HG03558 (cell line): ENCODE measurements around the gene CRB1.

Source experiments
- ATAC-seq: cut with Tn5 transposase; IDR thresholded peaks from one replicate; pipeline ENCODE4 v1.9.1; 2021; ENCODE audit warnings: moderate number of reproducible peaks; ENCODE audit not compliant: unreplicated experiment; ENCODE audit errors: extremely low read depth

Gene CRB1

DNA sequence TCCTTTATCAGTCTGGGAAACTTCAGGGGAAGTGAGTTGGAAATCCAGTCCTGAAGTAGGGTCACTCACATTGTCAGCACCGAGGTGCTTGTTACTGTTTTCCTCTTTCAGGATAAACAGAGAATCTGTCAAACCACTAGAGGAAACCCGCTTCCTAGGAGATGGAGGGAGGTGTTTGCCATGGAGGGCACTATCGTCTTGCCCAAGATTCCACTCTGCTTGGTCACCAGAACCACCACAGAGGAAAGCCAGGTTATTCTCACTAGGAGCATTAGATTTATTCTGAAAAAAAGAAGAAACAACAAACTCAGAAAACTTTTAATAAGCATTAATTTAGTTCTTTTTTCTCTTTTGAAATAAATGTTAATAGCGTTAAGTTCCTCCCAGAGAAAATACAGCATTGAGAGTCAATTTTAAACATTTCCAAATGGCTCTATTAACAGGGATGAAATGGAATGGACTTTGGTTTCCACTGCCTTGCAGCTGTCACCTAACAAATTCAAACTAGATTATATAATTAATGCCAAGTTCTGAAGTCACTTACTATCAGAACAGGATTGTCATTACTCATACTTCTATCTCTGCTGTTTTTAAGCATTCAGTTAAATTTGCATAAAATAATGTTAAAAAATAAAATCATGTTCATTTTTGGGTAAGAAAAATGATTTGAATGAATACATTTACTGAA is 242.8 kb downstream of the CRB1 start:
- no peak for ATAC-seq

- no peak for ATAC-seq
Observed at GRCh38 chr1:197515421-197515820, 247.4 kb downstream of the CRB1 start.

- no peak for ATAC-seq
Observed at GRCh38 chr1:197519741-197520334, 251.8 kb downstream of the CRB1 start.

DNA sequence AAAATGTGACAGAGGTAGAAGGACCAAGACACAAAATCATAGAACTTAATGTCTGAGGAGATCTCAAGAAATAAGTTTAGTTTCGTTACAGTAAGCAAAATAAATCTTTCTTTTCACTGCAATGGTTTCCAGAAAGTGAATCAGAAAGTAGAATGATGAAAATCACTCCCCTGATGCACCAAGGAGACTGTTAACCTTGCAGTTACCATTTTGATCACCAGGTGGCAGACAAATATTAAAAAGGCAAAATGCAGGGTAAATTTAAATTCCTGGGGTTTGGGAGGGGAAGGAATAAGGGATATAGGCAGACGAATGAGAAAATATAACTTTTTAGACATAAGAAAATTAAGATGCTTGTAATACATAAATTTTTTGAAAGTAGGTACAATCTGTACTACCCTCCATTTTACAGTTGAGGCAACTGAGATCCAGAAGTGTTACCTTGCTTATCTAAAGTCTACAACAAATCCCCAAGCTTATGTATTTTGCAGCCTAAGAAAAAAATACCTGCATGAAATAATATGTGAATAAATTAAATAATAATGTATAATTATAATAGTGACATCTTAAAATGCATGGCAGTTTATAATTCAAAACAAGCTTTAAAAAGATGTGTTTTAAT is 253.2 kb downstream of the CRB1 start:
- peak; percentile 49 for ATAC-seq

DNA sequence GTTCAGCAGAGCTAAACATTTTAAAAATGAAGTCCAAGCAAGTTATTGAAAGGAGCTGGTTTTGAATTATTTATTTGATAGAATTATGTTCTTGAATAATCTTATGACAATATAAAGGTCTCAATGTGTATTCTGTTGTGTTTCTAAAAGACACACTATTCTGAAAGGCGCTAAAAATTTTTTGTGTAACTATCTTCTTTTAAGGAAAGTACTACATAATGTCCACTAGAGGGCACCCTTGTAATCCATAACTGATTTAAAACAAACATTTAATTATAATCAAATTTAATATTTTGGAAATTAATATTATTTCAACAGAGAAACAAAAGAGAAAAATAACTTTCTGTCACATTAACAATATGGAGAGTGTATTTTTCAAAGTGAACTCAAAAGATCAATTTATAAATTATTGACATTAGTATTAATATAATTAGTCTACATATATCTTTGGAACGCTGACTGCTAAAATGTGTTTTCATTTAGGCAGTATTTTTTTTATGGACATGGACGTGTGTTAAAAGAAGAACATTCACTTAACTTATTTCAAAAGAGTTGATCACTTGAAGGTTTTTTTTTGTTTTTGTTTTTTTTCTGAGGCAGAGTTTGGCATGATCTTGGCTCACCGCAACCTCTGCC is 258.8 kb downstream of the CRB1 start:
- no peak for ATAC-seq
